Trophoblast cell (in vitro differentiated cells and primary cell): ENCODE data around the gene HDGFL3.
"Not testable (repeated sequence)": the region's sequence is repeated elsewhere in the genome, so short reads cannot be mapped to it uniquely, and the experiment has no call there.

Experiments used
- DNase-seq, 2 donors: peaks; one replicate each; pipeline ENCODE4 v3.0.0-alpha.2; 2016
- H2AFZ ChIP-seq: 2 replicates; pipeline ENCODE4 v1.6.1; 2013; ENCODE audit warnings: low read length, moderate library complexity, mild to moderate bottlenecking; ENCODE audit not compliant: insufficient read depth, poor library complexity
- H2AK5ac ChIP-seq: 2 replicates; pipeline ENCODE4 v1.6.1; 2013; ENCODE audit warnings: mild to moderate bottlenecking, low read length
- H2BK120ac ChIP-seq: 2 replicates; pipeline ENCODE4 v1.6.1; 2013; ENCODE audit warnings: low read length, mild to moderate bottlenecking, moderate library complexity; ENCODE audit not compliant: insufficient read depth, poor library complexity
- H2BK12ac ChIP-seq: 2 replicates; pipeline ENCODE4 v1.6.1; 2013; ENCODE audit warnings: mild to moderate bottlenecking, low read length, moderate library complexity
- H2BK5ac ChIP-seq: 2 replicates; pipeline ENCODE4 v1.6.1; 2013; ENCODE audit warnings: low read length, low read depth, moderate library complexity, mild to moderate bottlenecking; ENCODE audit not compliant: poor library complexity
- H3K14ac ChIP-seq: 2 replicates; pipeline ENCODE4 v1.6.1; 2013; ENCODE audit warnings: mild to moderate bottlenecking, low read length
- H3K18ac ChIP-seq: 2 replicates; pipeline ENCODE4 v1.6.1; 2013; ENCODE audit warnings: mild to moderate bottlenecking, low read length
- H3K23ac ChIP-seq: 2 replicates; pipeline ENCODE4 v1.6.1; 2013; ENCODE audit warnings: low read length
- H3K27ac ChIP-seq: 2 replicates; pipeline ENCODE4 v1.5.1; 2013; ENCODE audit warnings: low read depth, mild to moderate bottlenecking, inconsistent platforms, low read length, moderate library complexity
- H3K27me3 ChIP-seq: 2 replicates; pipeline ENCODE4 v1.6.1; 2013; ENCODE audit warnings: inconsistent platforms, mild to moderate bottlenecking, low read length, moderate library complexity; ENCODE audit not compliant: insufficient read depth
- H3K36me3 ChIP-seq, 2 experiments: 1 replicate in 1 of 2; 2 replicates in 1 of 2; pipeline ENCODE4 v1.6.1; 2013; ENCODE audit warnings: low read length in 2 of 2, mild to moderate bottlenecking in 2 of 2, moderate library complexity in 1 of 2; ENCODE audit not compliant: insufficient read depth in 2 of 2, control insufficient read depth in 1 of 2
- H3K4ac ChIP-seq: 2 replicates; pipeline ENCODE4 v1.6.1; 2013; ENCODE audit warnings: low read depth, mild to moderate bottlenecking, low read length, moderate library complexity
- H3K4me1 ChIP-seq, 2 experiments: 1 replicate in 1 of 2; 2 replicates in 1 of 2; pipeline ENCODE4 v1.6.1; 2013; ENCODE audit warnings: low read length in 2 of 2, mild to moderate bottlenecking in 2 of 2, moderate library complexity in 1 of 2; ENCODE audit not compliant: insufficient read depth in 2 of 2, control insufficient read depth in 1 of 2
- H3K4me2 ChIP-seq: 2 replicates; pipeline ENCODE4 v1.6.1; 2013; ENCODE audit warnings: inconsistent platforms, mild to moderate bottlenecking, low read length, moderate library complexity
- H3K4me3 ChIP-seq: 2 replicates; pipeline ENCODE4 v1.5.1; 2013; ENCODE audit warnings: mild to moderate bottlenecking, low read depth, low read length, inconsistent platforms
- H3K79me1 ChIP-seq: one replicate; pipeline ENCODE4 v1.6.1; 2013; ENCODE audit warnings: low read length
- H3K79me2 ChIP-seq: 2 replicates; pipeline ENCODE4 v1.6.1; 2013; ENCODE audit warnings: low read length, mild to moderate bottlenecking; ENCODE audit not compliant: control insufficient read depth, insufficient read depth, poor library complexity
- H3K9ac ChIP-seq: 2 replicates; pipeline ENCODE4 v1.6.1; 2013; ENCODE audit warnings: mild to moderate bottlenecking, low read length
- H3K9me3 ChIP-seq: 2 replicates; pipeline ENCODE4 v1.6.1; 2013; ENCODE audit warnings: low read depth, mild to moderate bottlenecking, control low read depth, inconsistent platforms, low read length; ENCODE audit not compliant: insufficient read depth
- H4K12ac ChIP-seq: 2 replicates; pipeline ENCODE4 v1.6.1; 2013; ENCODE audit warnings: low read depth, mild to moderate bottlenecking, low read length, moderate library complexity
- H4K8ac ChIP-seq: 2 replicates; pipeline ENCODE4 v1.6.1; 2013; ENCODE audit warnings: low read depth, mild to moderate bottlenecking, low read length, moderate library complexity
- H4K91ac ChIP-seq: one replicate; pipeline ENCODE4 v1.6.1; 2013; ENCODE audit warnings: low read depth, mild to moderate bottlenecking, low read length, moderate library complexity
- WGBS: extraction: QIAGEN DNeasy Blood & Tissue Kit; methylation state at CpG from one replicate; pipeline ENCODE4 v1.1.7; 2013; ENCODE audit warnings: missing lambda C conversion rate; ENCODE audit not compliant: insufficient read length, insufficient coverage; ENCODE audit errors: extremely low coverage; 5-methylcytosine and 5-hydroxymethylcytosine counted together

HDGFL3 gene

DNA sequence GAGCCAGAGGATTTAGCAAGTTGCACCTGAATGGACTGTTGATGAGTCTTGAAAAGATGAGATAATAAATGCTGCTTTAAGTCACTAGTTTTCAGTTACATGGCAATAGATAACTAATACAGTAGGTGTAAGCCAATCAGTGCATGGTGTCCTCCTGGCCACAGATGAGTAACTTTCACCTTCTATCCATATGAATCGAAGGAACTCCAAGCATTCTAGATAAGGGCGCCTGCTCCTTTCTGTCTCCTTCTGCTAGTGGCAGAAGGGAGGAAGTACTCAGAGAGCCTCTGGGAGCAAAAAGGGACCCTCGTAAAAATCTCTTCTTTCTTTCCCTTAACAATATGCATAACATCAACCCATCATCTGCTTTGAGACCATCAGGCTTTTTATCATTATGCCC, 62.9 kb downstream of the HDGFL3 start:
- H3K36me3 ChIP-seq, result peaks cover 7 to 18% of the 10 kb centered on the region in 2 experiments
- no peak overlapping the region for H3K4me3 ChIP-seq
- H3K79me1 ChIP-seq, result no peaks in the 10 kb centered on the region
- no CpG with 5 or more reads among the region's 3 CpGs for WGBS
- no peak overlapping the region for H2AFZ ChIP-seq
- H4K8ac ChIP-seq, result no peak overlapping the region
- H3K14ac ChIP-seq, result no peak overlapping the region
- no peak overlapping the region for H2BK120ac ChIP-seq
- no peak overlapping the region for H4K12ac ChIP-seq
- no peak overlapping the region for H3K18ac ChIP-seq
- no peak overlapping the region for H3K4me2 ChIP-seq
- no peak overlapping the region for H2AK5ac ChIP-seq
- no peak overlapping the region for H3K4ac ChIP-seq
- H2BK12ac ChIP-seq, result no peak overlapping the region
- no peak overlapping the region for H2BK5ac ChIP-seq
- H3K4me1 ChIP-seq, result no peaks in the 10 kb centered on the region
- H3K27ac ChIP-seq, result no peak overlapping the region
- H3K79me2 ChIP-seq, result no peaks in the 10 kb centered on the region
- no peaks in the 10 kb centered on the region for H3K9me3 ChIP-seq
- H3K27me3 ChIP-seq, result no peaks in the 10 kb centered on the region
- no peak overlapping the region for H3K9ac ChIP-seq
- H3K23ac ChIP-seq, result no peak overlapping the region
- DNase-seq, result peak; percentile 33 to 60
- H4K91ac ChIP-seq, result no peak overlapping the region

DNA sequence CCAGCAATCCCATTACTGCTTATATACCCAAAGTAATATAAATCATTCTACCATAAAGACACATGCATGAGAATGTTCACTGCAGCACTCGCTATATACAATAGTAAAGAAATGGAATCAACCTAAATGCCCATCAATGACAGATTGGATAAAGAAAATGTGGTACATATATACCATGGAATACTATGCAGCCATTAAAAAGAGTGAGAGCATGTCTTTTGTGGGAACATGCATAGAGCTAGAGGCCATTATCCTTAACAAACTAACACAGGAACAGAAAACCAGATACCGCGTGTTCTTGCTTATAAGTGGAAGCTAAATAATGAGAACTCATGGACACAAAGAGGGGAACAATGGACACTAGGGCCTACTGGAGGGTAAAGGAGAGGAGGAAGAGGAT, 65.5 kb downstream of the HDGFL3 start:
- H3K14ac ChIP-seq, H3K27ac ChIP-seq, H3K4me2 ChIP-seq, H3K9ac ChIP-seq, H3K27me3 ChIP-seq, DNase-seq, H3K23ac ChIP-seq, H3K18ac ChIP-seq, H2BK5ac ChIP-seq, H4K8ac ChIP-seq, H3K9me3 ChIP-seq, H4K12ac ChIP-seq, H2BK12ac ChIP-seq, H3K4ac ChIP-seq, H3K4me1 ChIP-seq, H2AK5ac ChIP-seq, H2BK120ac ChIP-seq, H3K4me3 ChIP-seq, H3K79me1 ChIP-seq, H4K91ac ChIP-seq, H3K79me2 ChIP-seq, H2AFZ ChIP-seq: not testable (repeated sequence)
- no CpG with 5 or more reads among the region's 3 CpGs for WGBS
- H3K36me3 ChIP-seq, result peaks cover 6 to 16% of the 10 kb centered on the region in 2 experiments

DNA sequence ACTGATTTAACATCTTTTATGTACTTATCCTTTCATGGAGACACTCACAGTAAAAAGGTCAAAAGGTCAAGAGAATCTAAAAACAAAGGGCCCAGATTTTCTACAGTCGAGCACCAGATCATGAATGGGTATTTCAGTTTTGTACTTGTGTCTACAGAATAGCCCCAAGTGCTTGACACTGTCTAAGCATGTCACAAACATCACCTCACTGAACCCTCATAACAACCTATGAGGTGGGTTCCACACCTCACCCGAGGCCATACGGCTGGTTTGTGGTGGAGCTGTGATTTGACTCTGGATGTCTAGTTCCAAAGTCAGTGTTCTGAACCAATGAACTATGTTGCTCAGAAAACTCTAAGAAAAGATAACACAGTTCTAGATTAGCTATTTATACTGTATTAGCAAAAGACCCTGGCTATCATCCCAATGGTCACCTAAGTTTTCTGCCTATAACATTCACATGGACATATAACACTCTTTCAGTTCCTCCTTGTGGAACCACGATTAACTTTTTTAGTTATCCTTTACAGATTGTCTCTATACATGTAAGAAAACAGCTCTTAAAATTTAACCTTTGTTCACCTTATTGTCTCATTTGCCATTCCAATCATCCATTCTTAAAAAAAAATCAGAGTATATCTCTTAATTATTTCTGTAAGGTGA, 74.6 kb downstream of the HDGFL3 start:
- Histone ChIP-seq H3K14ac (no peak overlapping the region), H2AK5ac (no peak overlapping the region), H3K18ac (no peak overlapping the region), H3K9me3 (no peaks in the 10 kb centered on the region), H2BK120ac (no peak overlapping the region), H3K27ac (no peak overlapping the region), H3K4me1 (no peaks in the 10 kb centered on the region), H3K36me3 (peaks cover 3 to 6% of the 10 kb centered on the region in 2 experiments), H3K9ac (no peak overlapping the region), H2AFZ (no peak overlapping the region), H2BK5ac (no peak overlapping the region), H3K27me3 (no peaks in the 10 kb centered on the region), H4K8ac (no peak overlapping the region), H3K4ac (no peak overlapping the region), H3K79me1 (no peaks in the 10 kb centered on the region), H2BK12ac (no peak overlapping the region), H4K91ac (no peak overlapping the region), H3K79me2 (no peaks in the 10 kb centered on the region), H3K23ac (no peak overlapping the region), H3K4me2 (no peak overlapping the region), H3K4me3 (no peak overlapping the region), H4K12ac (no peak overlapping the region)
- no peak for DNase-seq
- no CpG with 5 or more reads among the region's 4 CpGs for WGBS

DNA sequence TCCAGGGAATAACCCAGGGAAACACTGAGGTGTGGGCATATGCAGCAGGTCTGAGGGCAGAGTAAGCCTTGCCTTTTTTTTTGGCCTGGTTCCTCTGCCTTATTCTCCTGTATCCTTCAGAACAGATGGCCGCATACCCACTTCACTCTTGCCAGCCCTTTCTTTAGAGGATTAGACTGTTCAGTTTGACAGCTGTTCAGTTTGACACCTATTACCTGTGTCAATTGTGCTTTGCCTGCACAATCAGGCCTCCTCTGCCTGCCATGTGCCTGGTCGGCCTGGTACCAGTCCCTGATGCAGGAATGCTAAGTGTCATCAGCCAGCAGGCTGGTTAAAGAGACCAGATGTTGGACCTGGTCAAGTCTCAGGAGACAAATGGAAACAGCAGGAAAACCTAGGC, 77.8 kb downstream of the HDGFL3 start:
- Histone ChIP-seq H2BK120ac (no peak overlapping the region), H3K27me3 (no peaks in the 10 kb centered on the region), H2AK5ac (no peak overlapping the region), H3K36me3 (peaks cover 2 to 5% of the 10 kb centered on the region in 2 experiments), H3K9me3 (no peaks in the 10 kb centered on the region), H2BK12ac (no peak overlapping the region), H3K14ac (no peak overlapping the region), H3K4me2 (no peak overlapping the region), H4K8ac (no peak overlapping the region), H4K12ac (no peak overlapping the region), H2BK5ac (no peak overlapping the region), H3K27ac (no peak overlapping the region), H3K23ac (no peak overlapping the region), H3K18ac (no peak overlapping the region), H3K4ac (no peak overlapping the region), H3K9ac (no peak overlapping the region), H3K79me1 (no peaks in the 10 kb centered on the region), H3K4me1 (no peaks in the 10 kb centered on the region), H4K91ac (no peak overlapping the region), H3K4me3 (no peak overlapping the region), H2AFZ (no peak overlapping the region), H3K79me2 (no peaks in the 10 kb centered on the region)
- no peak for DNase-seq
- WGBS, result no CpG with 5 or more reads among the region's 2 CpGs
